HG03520 (cell line): ENCODE measurements around the gene FLVCR2.

Experiments used
- ATAC-seq: cut with Tn5 transposase; IDR thresholded peaks from one replicate; pipeline ENCODE4 v1.9.1; 2021; ENCODE audit warnings: mild to moderate bottlenecking, moderate library complexity; ENCODE audit not compliant: unreplicated experiment

The FLVCR2 gene

DNA sequence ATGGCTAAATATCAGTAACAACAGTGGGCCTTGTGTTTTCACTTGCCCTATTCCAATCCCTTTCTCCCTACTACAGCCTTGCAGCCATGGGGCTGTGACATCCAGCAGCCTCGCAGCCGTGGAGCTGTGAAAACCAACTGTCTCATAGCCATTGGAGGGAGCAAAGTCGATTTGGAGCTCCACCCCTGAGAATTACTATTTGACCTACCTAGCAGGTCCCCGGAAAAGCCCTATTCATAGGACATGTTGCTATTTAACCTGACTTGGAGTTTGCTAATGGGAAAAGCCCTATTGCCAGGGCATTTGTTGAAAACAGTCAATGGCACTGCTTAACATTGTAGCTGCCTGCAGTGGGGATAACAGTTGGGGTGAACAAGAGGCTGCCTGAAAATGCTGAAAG, 49.0 kb downstream of the FLVCR2 start:
- ATAC-seq: no peak

DNA sequence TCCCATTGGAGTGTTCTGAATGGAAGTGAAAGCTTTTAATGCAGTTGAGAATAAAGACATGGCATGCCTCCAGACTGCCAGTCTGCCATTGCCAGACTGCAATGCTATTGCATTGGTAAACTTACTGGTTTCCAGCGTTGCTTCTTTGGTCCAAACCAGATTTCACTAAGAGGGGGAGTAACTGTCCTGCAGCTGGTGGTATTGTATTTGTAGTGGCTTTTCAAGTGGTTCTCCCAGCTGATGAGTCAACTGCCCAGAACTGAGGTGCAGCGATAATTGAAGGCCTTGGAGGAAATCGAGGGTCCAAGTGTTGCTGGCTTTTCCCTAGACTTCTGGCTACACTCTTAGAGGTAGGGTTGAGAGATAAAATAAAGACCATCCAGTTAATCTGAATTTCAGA, 50.4 kb downstream of the FLVCR2 start:
- ATAC-seq: no peak

DNA sequence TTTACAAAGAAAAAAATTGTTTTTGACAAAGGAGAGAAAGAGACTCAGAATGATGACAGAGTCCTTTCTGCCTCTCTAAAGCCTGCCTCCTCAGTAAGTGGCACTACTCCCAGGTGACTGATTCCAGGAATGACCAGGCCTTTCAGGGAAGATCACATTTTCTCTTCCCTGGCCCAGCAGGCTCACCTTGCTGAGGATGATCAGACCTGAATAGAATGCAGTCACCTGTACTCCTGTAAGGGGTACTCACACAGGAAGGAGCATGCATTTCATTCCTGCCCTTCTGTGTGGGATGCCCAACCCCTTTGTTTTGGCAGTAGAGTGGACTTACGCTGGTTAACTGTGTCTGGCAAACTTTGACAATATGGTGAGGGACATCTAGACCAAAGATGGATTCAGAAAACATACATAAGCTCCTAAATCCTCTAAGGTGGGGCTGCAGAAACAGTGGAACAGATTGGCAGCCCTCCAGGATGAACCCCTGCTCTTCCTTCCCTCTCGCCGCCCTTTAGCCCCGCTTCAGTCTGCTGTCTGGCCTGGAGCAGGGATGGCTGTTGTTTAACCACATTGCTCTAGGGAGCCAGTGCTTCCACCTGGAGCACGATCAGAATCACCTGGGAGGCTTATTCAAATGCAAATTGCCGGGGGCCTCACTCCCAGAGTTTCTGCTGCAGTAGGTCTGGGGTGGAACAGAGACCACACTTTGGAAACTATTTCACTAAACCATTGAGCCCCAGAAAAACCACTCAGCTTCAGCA, 52.5 kb downstream of the FLVCR2 start:
- ATAC-seq: no peak

DNA sequence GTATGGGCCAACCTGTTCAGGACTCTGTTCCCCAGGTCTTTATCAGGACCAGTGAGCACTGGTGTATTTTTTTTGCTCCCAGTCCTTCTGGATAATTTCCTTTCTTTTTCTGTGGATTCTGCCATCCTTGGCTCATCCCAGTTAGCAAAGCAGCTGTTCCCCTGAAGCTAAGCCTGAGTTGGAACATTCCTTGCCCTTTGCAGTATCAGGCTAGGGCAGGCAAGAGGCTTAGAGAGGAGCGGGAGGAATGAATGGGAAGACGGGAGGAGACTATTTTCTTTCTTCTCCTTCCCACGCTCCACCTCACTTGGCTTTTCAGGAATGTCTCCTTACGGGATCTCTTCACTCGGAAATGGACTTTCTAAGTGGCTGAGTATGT, 53.0 kb downstream of the FLVCR2 start:
- no peak for ATAC-seq

DNA sequence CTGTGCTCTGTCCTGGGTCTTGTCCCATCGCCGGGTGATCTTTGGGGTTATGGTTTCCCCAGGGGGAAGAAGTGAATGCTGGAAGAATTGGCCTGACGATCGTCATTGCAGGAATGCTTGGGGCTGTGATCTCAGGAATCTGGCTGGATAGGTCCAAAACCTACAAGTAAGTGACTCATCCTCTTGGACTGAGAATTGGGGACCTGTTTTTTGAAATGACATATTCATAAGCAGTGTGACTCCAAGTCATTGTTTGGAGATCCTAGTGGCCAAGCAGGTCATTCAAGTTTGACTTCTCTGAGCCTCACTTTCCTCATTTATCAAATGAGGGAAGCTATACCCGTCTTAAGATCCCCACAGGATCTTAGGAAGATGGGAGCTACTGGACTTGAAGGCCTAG, 56.4 kb downstream of the FLVCR2 start:
- no peak for ATAC-seq

DNA sequence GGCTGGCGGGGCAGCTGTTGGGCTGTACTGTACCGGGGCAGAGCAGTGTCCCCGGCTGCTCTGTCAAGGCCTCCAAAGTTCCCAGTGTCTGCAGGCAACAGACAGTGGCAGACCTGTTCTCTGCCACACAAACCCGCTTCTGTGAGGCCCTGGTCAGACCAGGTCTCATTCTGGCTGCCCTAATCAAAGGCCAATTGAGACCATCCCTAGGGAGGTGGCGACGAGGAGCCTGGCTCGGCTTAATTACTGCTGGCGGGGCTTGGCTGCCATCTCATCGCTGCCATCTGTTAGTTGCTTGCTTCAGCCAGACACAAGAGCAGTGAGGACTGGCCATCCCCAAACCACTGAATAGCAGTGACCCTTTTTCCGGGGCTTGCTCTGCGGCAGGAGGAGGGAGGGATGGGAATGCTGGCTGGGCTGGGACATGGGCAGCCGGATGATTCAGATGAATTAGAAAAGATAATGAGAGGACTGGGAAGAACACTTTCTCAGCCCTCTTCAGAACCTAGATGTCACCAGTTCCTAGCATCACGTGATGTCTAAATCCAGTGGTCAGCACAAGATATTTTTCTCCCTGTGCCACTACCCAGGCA, 57.8 kb downstream of the FLVCR2 start:
- no peak for ATAC-seq

DNA sequence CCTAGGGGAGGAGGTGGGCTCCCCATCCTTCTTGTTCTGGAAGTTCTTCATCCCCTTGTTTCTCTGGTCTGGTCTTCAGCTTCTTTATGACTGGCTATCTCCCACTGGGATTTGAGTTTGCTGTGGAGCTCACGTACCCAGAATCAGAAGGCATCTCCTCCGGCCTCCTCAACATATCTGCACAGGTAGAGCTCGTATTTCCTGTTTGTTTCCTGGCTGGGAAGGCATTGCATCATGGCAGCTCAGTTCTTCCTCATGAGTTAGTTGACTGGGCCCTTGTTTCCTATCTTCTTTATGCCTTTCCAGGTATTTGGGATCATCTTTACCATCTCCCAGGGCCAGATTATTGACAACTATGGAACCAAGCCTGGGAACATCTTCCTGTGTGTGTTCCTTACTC, 62.5 kb downstream of the FLVCR2 start:
- no peak for ATAC-seq

DNA sequence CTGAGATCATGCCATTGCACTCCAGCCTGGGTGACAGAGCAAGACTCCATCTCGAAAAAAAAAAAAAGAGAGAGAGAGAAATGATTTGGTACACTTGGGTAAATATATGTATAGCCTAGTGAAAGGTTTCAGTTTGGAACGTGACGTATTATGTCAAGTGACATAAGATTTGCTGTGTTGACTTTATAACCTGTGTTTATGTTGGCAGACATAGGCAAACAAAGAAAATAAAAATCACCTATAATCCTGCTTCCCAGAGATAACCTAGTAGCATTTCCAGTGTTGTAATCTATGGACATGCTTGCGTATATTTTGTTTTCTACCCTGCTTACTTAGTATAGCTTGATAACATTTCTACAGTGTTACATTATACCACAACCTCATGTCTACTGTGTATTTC, 65.6 kb downstream of the FLVCR2 start:
- ATAC-seq: no peak

DNA sequence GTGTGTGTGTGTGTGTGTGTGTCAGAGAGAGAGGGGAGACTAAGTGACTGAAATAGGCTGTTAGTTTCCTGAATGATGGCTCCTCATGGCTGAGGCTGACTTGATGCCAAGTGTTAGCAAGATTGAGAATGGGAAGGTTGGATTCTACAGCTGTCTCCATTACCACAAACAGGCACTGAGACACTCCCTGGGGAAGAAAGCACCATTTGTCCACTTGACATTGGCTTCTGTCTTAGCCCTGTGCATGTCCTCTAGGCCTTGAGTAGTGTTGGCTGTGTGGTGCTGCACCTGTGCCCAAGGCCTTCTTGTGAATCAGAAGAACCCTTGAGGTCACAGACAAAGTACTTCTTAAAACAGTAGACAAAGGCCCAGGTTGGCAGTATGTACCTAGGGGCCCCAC, 66.6 kb downstream of the FLVCR2 start:
- no peak for ATAC-seq

DNA sequence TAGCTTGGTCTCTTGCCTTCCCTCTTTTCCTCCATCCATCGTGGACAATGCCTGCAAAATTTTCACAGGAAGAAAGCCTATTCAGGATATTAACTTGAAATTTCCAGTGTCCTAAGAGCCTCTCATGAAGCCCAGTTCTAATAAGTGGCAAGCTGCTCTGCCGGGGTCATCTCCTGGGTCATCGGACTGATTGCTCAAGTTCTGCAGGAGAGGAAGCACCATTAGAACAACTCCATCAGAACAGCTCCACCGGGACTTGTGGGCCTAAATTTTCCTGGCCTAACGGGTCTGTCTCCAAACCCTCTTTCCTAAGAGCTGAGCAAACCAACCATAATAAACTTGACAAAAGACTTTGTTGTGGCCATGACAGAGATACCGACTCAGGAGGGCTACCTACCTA, 68.3 kb downstream of the FLVCR2 start:
- no peak for ATAC-seq

DNA sequence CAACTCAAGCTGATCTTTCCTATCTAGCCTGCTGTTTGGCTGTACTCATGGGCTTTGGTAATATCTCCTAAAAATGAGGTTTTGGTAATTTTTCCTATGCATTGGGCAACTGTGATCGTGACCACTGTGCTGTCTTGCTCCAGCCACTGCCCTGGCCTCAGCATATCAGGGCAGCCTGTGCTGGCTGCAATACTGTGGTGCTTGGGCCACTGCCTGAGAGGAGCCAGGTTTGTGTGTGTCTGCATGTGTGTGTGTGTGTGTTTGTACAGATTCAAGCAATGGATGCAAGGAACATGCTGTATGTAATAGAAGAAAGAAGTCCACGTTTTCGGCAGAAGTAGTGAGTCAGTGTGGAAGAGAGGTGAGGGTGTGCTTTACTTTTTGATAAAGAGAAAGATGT, 69.2 kb downstream of the FLVCR2 start:
- ATAC-seq: no peak

DNA sequence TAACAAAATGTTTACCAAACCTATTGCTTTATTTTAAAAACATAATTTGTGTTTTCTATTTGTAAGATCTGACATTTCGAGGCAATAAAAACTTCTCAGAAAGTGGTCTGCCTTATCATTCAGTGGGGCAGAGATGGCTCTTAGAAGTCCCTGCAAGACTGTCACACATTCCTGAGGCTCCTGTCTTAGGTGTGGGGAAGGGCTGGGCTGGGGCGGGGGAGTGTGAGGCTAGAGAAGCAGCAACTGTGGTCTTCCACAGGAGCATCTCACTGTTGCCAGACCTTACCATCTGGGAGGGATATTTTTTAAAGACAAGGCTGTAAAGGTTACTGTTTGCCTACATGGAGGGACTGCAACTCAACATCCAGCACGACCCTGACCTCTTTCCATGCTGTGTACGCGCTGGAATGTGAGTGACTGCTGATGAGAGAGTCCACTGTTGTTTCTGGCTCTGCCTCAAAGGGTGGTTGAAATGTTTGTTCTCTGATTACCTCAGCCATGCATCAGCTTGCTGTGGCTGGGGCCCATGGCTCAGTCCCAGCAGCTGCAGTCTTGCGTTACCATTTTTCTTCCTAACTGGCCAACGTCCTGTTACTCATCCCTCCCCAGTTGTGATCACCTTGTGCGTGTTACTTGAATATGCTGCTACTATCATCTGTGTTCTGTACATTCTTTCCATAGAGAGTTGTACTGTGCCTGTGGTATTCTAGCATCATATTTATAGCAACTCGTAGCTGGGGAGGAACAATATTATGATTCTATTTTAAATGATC, 69.8 kb downstream of the FLVCR2 start:
- ATAC-seq: no peak

DNA sequence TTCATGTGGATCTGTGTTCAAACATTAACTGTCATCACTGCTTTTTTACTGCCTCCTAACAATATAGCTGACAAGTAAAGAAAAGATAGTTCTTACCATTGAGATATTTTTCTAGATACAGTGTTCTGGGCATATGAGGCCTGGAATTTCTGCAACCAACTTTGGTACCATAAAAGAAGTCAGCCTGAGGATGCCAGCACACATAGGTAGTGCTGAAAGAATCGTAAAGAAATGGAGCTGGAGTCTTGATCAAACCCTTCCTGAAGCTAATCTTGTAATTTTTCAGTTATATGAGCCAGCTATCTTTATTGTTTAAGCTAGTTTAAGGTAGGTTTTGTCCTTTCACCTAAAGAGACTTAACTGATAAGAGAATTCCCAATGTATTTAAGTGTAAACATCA, 70.9 kb downstream of the FLVCR2 start:
- ATAC-seq: no peak

DNA sequence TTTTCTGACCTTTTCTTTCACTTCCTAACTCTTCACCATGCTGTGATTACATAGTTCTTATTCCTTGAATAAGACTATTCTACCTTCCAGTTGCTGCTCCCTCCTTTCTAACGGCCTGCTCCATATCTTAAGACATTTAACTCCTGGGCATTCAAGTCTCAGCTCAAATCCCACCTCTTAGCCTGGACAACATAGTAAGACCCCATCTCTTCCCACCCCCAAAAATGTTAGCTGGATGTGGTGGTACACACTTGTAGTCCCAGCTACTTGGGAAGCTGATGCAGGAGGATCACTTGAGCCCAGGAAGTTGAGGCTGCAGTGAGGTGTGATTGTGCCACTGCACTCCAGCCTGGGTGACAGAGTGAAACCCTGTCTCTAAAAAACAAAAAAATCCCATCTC, 71.4 kb downstream of the FLVCR2 start:
- ATAC-seq: no peak

DNA sequence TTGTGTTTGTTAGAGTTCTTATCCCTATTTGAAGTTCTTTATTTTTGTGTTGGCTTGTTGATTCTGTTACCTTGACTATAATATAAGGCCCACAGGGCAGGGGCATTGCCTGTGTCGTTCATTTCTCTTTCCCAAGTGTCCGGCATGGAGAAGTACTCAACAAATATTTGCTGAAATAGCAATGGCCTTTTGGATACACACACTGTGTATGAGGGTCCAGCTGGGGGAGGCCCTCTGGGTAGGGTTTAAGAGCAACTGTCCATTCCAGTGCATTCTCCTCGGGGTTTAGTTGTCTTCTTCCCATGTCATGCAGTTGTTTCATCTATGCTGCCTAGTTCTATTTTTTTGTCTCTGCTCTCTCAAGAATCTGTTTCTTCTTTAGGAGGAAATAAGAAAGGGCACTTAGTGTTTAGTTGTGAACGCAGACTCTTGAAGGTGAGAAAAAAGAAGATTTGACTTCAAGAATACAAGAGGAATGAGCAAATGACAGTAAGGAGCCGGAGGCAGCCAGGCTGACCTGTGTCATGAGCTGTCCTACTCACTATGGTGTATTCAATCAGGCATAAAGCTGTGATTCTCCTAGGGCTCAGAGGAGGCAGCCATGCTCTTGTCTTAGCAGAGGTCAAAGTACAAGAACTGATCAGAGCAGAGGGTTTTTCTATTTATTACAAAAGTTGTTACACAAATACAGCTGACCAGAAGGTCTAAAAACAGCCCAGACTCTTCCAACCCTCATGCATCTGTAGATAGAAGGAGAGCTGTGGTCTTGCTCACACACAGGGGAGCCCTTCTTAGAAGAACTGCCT, 72.0 kb downstream of the FLVCR2 start:
- ATAC-seq: no peak

DNA sequence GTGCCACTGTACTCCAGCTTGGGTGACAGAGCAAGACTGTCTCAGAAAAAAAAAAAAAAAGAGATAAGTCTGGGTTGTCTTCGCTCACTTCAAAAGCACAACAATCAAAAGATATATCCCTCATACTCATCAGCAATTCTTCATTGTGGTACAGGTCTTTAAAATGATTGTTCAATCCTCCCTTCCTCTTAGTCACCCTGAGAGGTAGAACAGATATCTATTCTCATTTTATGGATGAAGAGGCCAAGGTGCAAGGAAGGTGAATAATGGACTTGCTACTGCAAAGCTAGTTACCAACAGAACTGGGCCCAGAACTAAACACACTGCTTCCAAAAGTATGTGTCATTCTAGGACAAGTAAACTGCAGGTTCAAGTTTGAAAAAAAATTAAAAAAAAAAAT, 75.1 kb downstream of the FLVCR2 start:
- ATAC-seq: no peak

DNA sequence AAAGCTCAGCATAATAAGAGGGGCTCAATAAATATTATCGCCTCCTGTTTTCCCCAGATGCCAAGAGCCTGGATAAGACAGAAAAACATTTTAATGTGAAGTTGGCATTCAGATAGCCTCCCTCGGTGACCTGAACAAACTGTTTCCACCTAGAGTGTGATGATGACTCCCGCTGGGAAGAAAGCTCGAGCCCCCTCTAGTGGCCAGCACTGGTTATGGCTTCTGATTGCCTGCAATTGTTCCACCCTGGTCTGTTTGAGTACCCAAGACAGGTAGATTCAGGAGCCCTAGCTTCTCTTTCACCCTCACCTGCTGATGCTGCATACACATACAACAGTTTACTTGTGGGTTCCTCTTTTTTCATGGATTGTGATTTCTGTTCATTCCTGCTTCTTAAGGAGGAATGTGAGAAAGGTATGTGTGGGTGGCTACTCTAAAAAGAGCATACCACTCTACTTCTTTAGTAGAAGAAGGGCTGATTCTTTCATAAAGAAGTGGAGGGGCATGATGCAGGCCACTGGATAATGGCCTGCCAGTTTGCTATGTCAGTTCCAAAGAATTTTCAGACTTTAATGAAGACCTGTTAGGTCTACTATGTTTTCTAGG, 75.8 kb downstream of the FLVCR2 start:
- no peak for ATAC-seq

DNA sequence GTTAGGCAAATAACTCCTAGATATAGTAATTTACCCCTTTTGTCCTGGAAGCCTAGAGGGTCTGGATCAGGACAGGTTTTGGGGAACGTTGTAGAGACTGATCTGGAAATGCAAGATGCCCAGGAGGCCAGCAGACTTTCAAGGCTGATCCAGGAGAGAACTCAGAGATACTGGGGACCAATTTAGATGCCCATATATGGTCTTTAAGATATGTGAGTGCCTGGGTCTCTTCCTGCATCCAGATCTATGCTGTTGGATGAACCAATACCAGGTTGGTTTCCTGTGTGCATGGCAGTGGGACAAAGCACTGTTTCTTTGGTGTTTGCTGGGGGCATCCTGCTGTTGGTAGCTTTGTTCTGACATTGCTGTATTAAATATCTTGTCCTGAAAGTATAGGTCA, 76.8 kb downstream of the FLVCR2 start:
- no peak for ATAC-seq

DNA sequence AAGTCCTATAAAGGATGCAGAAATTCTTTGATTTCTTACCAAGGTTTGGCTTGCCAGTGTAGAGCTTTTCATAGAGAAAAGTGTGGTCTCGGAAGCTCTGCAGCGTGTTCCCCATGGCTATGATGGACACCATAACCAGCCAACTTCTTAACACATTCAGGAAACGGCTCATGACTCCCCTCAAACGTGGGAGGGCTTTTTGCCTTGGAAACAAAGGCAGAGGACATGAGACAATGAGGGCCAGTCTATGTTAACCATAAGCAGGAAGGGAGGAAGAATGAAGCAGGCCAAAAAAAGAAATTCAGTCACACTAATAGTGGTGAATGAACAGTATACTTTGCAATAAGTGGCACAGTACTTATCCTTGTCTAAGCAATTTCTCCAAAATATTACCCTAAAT, 78.9 kb downstream of the FLVCR2 start:
- ATAC-seq: no peak

DNA sequence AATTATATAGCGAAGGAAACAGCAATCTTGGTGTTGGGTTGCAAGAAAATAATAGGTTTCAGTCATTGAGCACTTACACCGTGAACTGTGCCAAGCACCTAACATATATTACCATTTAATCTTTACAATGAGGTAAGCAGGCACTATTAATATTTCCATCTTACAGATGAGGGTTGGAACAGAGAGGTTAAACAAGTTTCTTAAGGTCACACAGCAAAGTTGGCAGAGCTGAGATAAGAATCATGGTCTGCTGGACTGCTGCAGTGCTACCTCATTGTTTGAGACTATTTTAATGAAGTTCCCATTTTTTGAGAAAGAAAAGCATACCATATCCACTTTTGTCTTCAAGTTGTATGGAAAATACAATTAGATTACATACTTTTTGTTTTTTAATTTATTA, 80.5 kb downstream of the FLVCR2 start:
- no peak for ATAC-seq

DNA sequence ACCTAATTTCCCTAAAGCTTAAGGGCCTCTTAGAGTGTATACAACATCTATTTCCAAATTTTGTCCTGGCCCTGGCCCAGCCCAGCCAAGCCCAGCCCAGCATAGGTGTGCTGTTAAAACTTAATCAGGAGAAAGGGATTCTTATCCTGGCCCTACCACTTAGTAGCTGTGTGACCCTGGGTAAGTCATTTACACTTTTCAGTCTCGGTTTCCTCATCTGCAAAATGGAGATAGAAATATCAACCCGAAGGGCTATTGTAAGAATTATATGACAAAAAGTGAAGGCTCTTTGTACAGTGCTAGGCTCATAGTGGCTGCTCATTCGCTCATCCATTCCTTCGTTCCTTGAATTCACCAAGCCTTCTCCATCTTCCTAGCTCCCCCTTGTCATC, 81.8 kb downstream of the FLVCR2 start:
- ATAC-seq: no peak
